H1 (cell line): ENCODE results near the gene SHISA7. TPM values are rescaled to one million over a fixed set of nuclear protein-coding genes. Genes with fewer than 3 reads are reported as not detected.

Experiments used
- CTCF ChIA-PET: fragments of 300-600 bp; sonication (Branson Sonifier 250); formaldehyde crosslinking; loops from one replicate; lab custom pipeline; 2021; ENCODE audit not compliant: partially characterized antibody; lab: Charles Lee
- POLR2A ChIA-PET: fragments of 300-600 bp; sonication (Branson Sonifier 250); formaldehyde crosslinking; loops from one replicate; lab custom pipeline; 2021; ENCODE audit warnings: inconsistent platforms; ENCODE audit not compliant: partially characterized antibody; lab: Charles Lee
- DNase-seq, 2 experiments: peaks; one replicate each; pipeline versions ENCODE4 v3.0.0 to v3.0.0-alpha.2; 2010 to 2022; ENCODE audit warnings: low spot score in 2 of 2, low read depth in 1 of 2, mixed read lengths in 1 of 2
- FAIRE-seq: peaks from 2 replicates; lab custom pipeline; 2011; peaks lifted over from hg19 to GRCh38; lab: Jason Lieb, UNC
- H2AFZ ChIP-seq: 2 replicates; pipeline ENCODE4 v1.8.1; 2012; ENCODE audit warnings: low read length, inconsistent platforms
- H2AK5ac ChIP-seq: 2 replicates; pipeline ENCODE4 v1.6.1; 2013; ENCODE audit warnings: low read depth, low read length
- H2BK120ac ChIP-seq: replicated peaks from 2 replicates; pipeline ENCODE3; 2013; ENCODE audit warnings: low read depth, low read length, inconsistent platforms
- H2BK12ac ChIP-seq: 2 replicates; pipeline ENCODE4 v1.6.1; 2013; ENCODE audit warnings: low read depth, low read length
- H2BK15ac ChIP-seq: 2 replicates; pipeline ENCODE4 v1.6.1; 2013; ENCODE audit warnings: low read length
- H2BK20ac ChIP-seq: 2 replicates; pipeline ENCODE4 v1.6.1; 2013; ENCODE audit warnings: low read length
- H2BK5ac ChIP-seq: 2 replicates; pipeline ENCODE4 v1.6.1; 2013; ENCODE audit warnings: low read depth, low read length
- H3K14ac ChIP-seq: 2 replicates; pipeline ENCODE4 v1.6.1; 2013; ENCODE audit warnings: inconsistent platforms; ENCODE audit not compliant: insufficient read length
- H3K18ac ChIP-seq: 2 replicates; pipeline ENCODE4 v1.6.1; 2013; ENCODE audit warnings: low read length; ENCODE audit errors: extremely low read depth
- H3K23ac ChIP-seq: 2 replicates; pipeline ENCODE4 v1.6.1; 2013; ENCODE audit warnings: inconsistent platforms; ENCODE audit not compliant: insufficient read length
- H3K23me2 ChIP-seq: 2 replicates; pipeline ENCODE4 v1.6.1; 2013; ENCODE audit warnings: low read depth, low read length
- H3K27ac ChIP-seq: 2 replicates; pipeline ENCODE4 v1.6.1; 2011; ENCODE audit warnings: low read depth, low read length, inconsistent platforms
- H3K27me3 ChIP-seq, 4 experiments: replicated peaks in 1 of 4; 1 replicate in 1 of 4; 2 replicates in 3 of 4; pipeline versions ENCODE4 v1.6.1 to v1.8.1; 2011 to 2013; ENCODE audit warnings: low read length in 3 of 4, mild to moderate bottlenecking in 3 of 4, inconsistent platforms in 2 of 4, mixed read lengths in 2 of 4, moderate library complexity in 1 of 4; ENCODE audit not compliant: control insufficient read depth in 3 of 4, insufficient read depth in 3 of 4; ENCODE audit errors: extremely low read depth in 1 of 4
- H3K36me3 ChIP-seq, 4 experiments: 2 replicates each; pipeline versions ENCODE4 v1.6.1 to v1.8.1; 2011 to 2013; ENCODE audit warnings: mild to moderate bottlenecking in 4 of 4, low read length in 3 of 4, moderate library complexity in 2 of 4, control low read depth in 1 of 4, inconsistent platforms in 1 of 4; ENCODE audit not compliant: insufficient read depth in 4 of 4, control insufficient read depth in 2 of 4
- H3K4ac ChIP-seq: replicated peaks from 2 replicates; pipeline ENCODE3; 2013; ENCODE audit warnings: low read length, low read depth, mixed read lengths, inconsistent platforms; ENCODE audit not compliant: insufficient read length
- H3K4me1 ChIP-seq, 4 experiments: replicated peaks in 1 of 4; 1 replicate in 1 of 4; 2 replicates in 3 of 4; pipeline versions ENCODE4 v1.6.1 to v1.8.1; 2011 to 2013; ENCODE audit warnings: low read length in 3 of 4, inconsistent platforms in 2 of 4, mixed read lengths in 1 of 4; ENCODE audit not compliant: insufficient read depth in 4 of 4, control insufficient read depth in 3 of 4
- H3K4me2 ChIP-seq, 2 experiments: 2 replicates each; pipeline versions ENCODE4 v1.6.1 to v1.8.1; 2011 to 2013; ENCODE audit warnings: low read depth in 2 of 2, low read length in 2 of 2, control low read depth in 1 of 2, inconsistent platforms in 1 of 2, mild to moderate bottlenecking in 1 of 2; ENCODE audit not compliant: insufficient read depth in 1 of 2
- H3K4me3 ChIP-seq, 4 experiments: fragments of 200-600, 300-600 bp in 1 of 4; sonication (generic), shearing (Covaris generic), sonication (Bioruptor Twin) in 1 of 4; 2 replicates each; pipeline versions ENCODE4 v1.5.1 to v1.8.1; 2011 to 2016; ENCODE audit warnings: low read length in 4 of 4, low read depth in 3 of 4, control low read depth in 2 of 4, inconsistent platforms in 2 of 4, mild to moderate bottlenecking in 2 of 4, mixed read lengths in 1 of 4, moderate library complexity in 1 of 4; ENCODE audit not compliant: insufficient read depth in 2 of 4; ENCODE audit errors: extremely low read depth in 1 of 4
- H3K56ac ChIP-seq: replicated peaks from 2 replicates; pipeline ENCODE3; 2013; ENCODE audit warnings: low read depth, mild to moderate bottlenecking, mixed read lengths, low read length, inconsistent platforms; ENCODE audit not compliant: insufficient read length
- H3K79me1 ChIP-seq: 2 replicates; pipeline ENCODE4 v1.6.1; 2013; ENCODE audit warnings: low read depth, low read length, control low read depth
- H3K79me2 ChIP-seq, 2 experiments: 2 replicates each; pipeline versions ENCODE4 v1.6.1 to v1.8.1; 2012 to 2013; ENCODE audit warnings: low read length in 2 of 2, mild to moderate bottlenecking in 2 of 2, inconsistent platforms in 1 of 2; ENCODE audit not compliant: insufficient read depth in 2 of 2, control insufficient read depth in 1 of 2
- H3K9ac ChIP-seq, 4 experiments: replicated peaks in 1 of 4; 1 replicate in 1 of 4; 2 replicates in 3 of 4; pipeline versions ENCODE4 v1.6.1 to v1.8.1; 2011 to 2013; ENCODE audit warnings: low read depth in 3 of 4, low read length in 3 of 4, control low read depth in 2 of 4, mild to moderate bottlenecking in 2 of 4, moderate library complexity in 2 of 4, inconsistent platforms in 1 of 4; ENCODE audit errors: extremely low read depth in 1 of 4
- H3K9me3 ChIP-seq, 2 experiments: 2 replicates each; pipeline versions ENCODE4 v1.6.1 to v1.8.1; 2012 to 2013; ENCODE audit warnings: mild to moderate bottlenecking in 2 of 2, moderate library complexity in 2 of 2, control low read depth in 1 of 2, inconsistent platforms in 1 of 2, low read depth in 1 of 2, low read length in 1 of 2, mixed read lengths in 1 of 2; ENCODE audit not compliant: insufficient read depth in 2 of 2
- H4K20me1 ChIP-seq, 2 experiments: replicated peaks in 1 of 2; 2 replicates each; pipeline versions ENCODE3 to v1.8.1; 2011 to 2013; ENCODE audit warnings: inconsistent platforms in 2 of 2, low read length in 2 of 2, mild to moderate bottlenecking in 1 of 2; ENCODE audit not compliant: insufficient read depth in 2 of 2, control insufficient read depth in 1 of 2
- H4K5ac ChIP-seq: 2 replicates; pipeline ENCODE4 v1.6.1; 2013; ENCODE audit warnings: low read length, low read depth, mixed read lengths, inconsistent platforms; ENCODE audit not compliant: insufficient read length
- H4K8ac ChIP-seq: 2 replicates; pipeline ENCODE4 v1.8.0; 2013; ENCODE audit warnings: mild to moderate bottlenecking, moderate library complexity, low read length, inconsistent platforms; ENCODE audit not compliant: insufficient read depth; ENCODE audit errors: extremely low read depth
- H4K91ac ChIP-seq: replicated peaks from 2 replicates; pipeline ENCODE3; 2013; ENCODE audit warnings: low read length, mixed read lengths, inconsistent platforms; ENCODE audit not compliant: insufficient read length
- CHD1 ChIP-seq: IDR thresholded peaks from 2 replicates; pipeline ENCODE4 v1.6.1; 2012; ENCODE audit warnings: low read depth, low read length, improper control_type of control experiment
- JUN ChIP-seq: IDR thresholded peaks from 2 replicates; pipeline ENCODE4 v1.6.1; 2011; ENCODE audit warnings: low read depth, mild to moderate bottlenecking, improper control_type of control experiment, low read length
- RAD21 ChIP-seq, 2 experiments: IDR thresholded peaks in 1 of 2; conservative IDR thresholded peaks in 1 of 2; 2 replicates each; pipeline ENCODE4 v1.6.1; 2011; ENCODE audit warnings: low read depth in 2 of 2, low read length in 2 of 2, improper control_type of control experiment in 1 of 2, inconsistent platforms in 1 of 2, mild to moderate bottlenecking in 1 of 2, moderate library complexity in 1 of 2
- RFX5 ChIP-seq: IDR thresholded peaks from 2 replicates; pipeline ENCODE4 v1.6.1; 2011; ENCODE audit warnings: low read depth, low read length, improper control_type of control experiment, borderline replicate concordance
- SIX5 ChIP-seq: IDR thresholded peaks from 2 replicates; pipeline ENCODE4 v1.6.1; 2011; ENCODE audit warnings: mild to moderate bottlenecking, low read depth, low read length
- WGBS, 2 experiments: shearing (Covaris generic) in 1 of 2; methylation state at CpG; one replicate each; pipeline versions ENCODE4 v1.1.6 to v1.1.7; 2013 to 2015; ENCODE audit warnings: low lambda C conversion rate in 2 of 2, mixed read lengths in 2 of 2, inconsistent platforms in 1 of 2, low coverage in 1 of 2, missing lambda C conversion rate in 1 of 2; ENCODE audit not compliant: insufficient replicate concordance in 2 of 2, insufficient coverage in 1 of 2, insufficient read length in 1 of 2; ENCODE audit errors: extremely low coverage in 1 of 2, missing lambda C conversion rate in 1 of 2; 5-methylcytosine and 5-hydroxymethylcytosine counted together
- polyA plus RNA-seq, 7 experiments: library from polyadenylated mRNA; depleted of rRNA in 3 of 7; stranded (reverse) in 5 of 7; unstranded in 2 of 7; fragments of >200 nt in 5 of 7; fragments of 200-250 nt in 2 of 7; gene quantifications; 1 replicate in 5 of 7; 2 replicates in 1 of 7; 4 replicates in 1 of 7; pipeline versions ENCODE4 v1.2.1 to v1.2.3, GENCODE V29; 2011 to 2013; ENCODE audit warnings: missing spikeins in 2 of 7, mixed read lengths in 2 of 7
- total RNA-seq: library from RNA; stranded (reverse); fragmentation: NEBNext Ultra II Directional; extraction: Animal tissue kit (Norgen Biotek cat#: 25700); gene quantifications from 2 replicates; pipeline ENCODE4 v1.2.1, GENCODE V29; 2021

SHISA7 gene
- total and polyA plus RNA-seq, 2 of the 8 experiments (the other 6 are each of a cell fraction or from before 2014, with no cell fraction given) = 0.76 to 1.0 TPM

- Histone ChIP-seq H4K5ac (no peak overlapping the region), H2BK5ac (no peak overlapping the region), H3K27ac (no peak overlapping the region), H3K79me1 (no peaks in the 10 kb centered on the region), H2BK12ac (no peak overlapping the region), H3K4ac (no peak overlapping the region), H2AK5ac (no peak overlapping the region), H3K4me2 (no peak overlapping the region), H3K14ac (no peak overlapping the region), H3K56ac (no peak overlapping the region), H3K23ac (no peak overlapping the region), H3K18ac (no peak overlapping the region)
- WGBS, 2 experiments = 93% methylated on average over 3 of the region's 3 CpGs; no CpG with 5 or more reads in 1 of the 2 experiments
- ChIA-PET POLR2A (interaction anchor here (34.6 kb wide), 1 partner anchor 30 kb away, joined by 874 read pairs; the partner anchor contains the start of genes RPL28, TMEM238 and UBE2S), CTCF (interaction anchor here (0.7 to 1.6 kb wide), 2 partner anchors 34 to 548 kb away, joined by 3 to 4 read pairs; no protein-coding TSS in a partner anchor)
- TF ChIP-seq RAD21 (IDR thresholded peaks at IDR 0.05 in 1 of 2, conservative IDR thresholded peaks at IDR 0.05 in 1 of 2; ENCODE audit: low read depth in 2 of 2, low read length in 2 of 2) (no peak), SIX5 (no peak), CHD1 (no peak), JUN (no peak), RFX5 (no peak)
- TF ChIP-seq, all 59 proteins: peak for 0
- no peak overlapping the region for H2BK15ac ChIP-seq
- no peak overlapping the region for H4K8ac ChIP-seq
- H3K27me3 ChIP-seq = peaks cover 0 to 6% (median under 1%) of the 10 kb centered on the region in 4 experiments; a peak in 1 of 7 replicates
- H4K91ac ChIP-seq = no peak overlapping the region
- no peak overlapping the region for H3K4me3 ChIP-seq
- no peaks in the 10 kb centered on the region for H3K79me2 ChIP-seq
- H3K36me3 ChIP-seq = no peaks in the 10 kb centered on the region
- no peak overlapping the region for H3K9ac ChIP-seq
- peaks cover 0 to 1% (median 0%) of the 10 kb centered on the region in 4 experiments; a peak in 1 of 7 replicates for H3K4me1 ChIP-seq
- FAIRE-seq (no peak), DNase-seq (no peak)
- no peak overlapping the region for H2BK120ac ChIP-seq
- no peak overlapping the region for H2AFZ ChIP-seq
- no peaks in the 10 kb centered on the region; a peak in 1 of 4 replicates for H3K9me3 ChIP-seq
- no peaks in the 10 kb centered on the region for H4K20me1 ChIP-seq
- H3K23me2 ChIP-seq = no peaks in the 10 kb centered on the region; the same call in 1 of the 2 replicates
- no peak overlapping the region for H2BK20ac ChIP-seq
Measured at GRCh38 chr19:55424518-55424917, 18.6 kb downstream of the SHISA7 start.
